AG10803 (cell line): ENCODE measurements around the gene SCYGR4.
"Not testable (repeated sequence)": the region's sequence is repeated elsewhere in the genome, so short reads cannot be mapped to it uniquely, and the experiment has no call there.

Source experiments
- DNase-seq: peaks from one replicate; pipeline ENCODE4 v3.0.0; 2010; ENCODE audit warnings: low read depth
- H3K4me3 ChIP-seq: 2 replicates; pipeline ENCODE4 v1.5.1; 2011; ENCODE audit warnings: mild to moderate bottlenecking, low read length, control low read depth
- CTCF ChIP-seq: conservative IDR thresholded peaks from 2 replicates; pipeline ENCODE4 v1.5.1; 2011; ENCODE audit warnings: mild to moderate bottlenecking, low read length, control low read depth, inconsistent platforms

SCYGR4 gene

GRCh38 chr2:227665189-227665940 lies 48.1 kb downstream of the SCYGR4 start:
- no peak for TF ChIP-seq CTCF
- DNase-seq: no peak
- H3K4me3 ChIP-seq: no peak overlapping the region

GRCh38 chr2:227666631-227667170 lies 49.4 kb downstream of the SCYGR4 start, which contains the start of gene SCYGR5:
Gene SCYGR5 (plus strand): TSS chr2:227666804. CDS start chr2:227666804, 0 bp downstream.
- not testable (repeated sequence) for DNase-seq

More at GRCh38 chr2:227666631-227667170, 49.4 kb downstream of the SCYGR4 start, which contains the start of gene SCYGR5:
- not testable (repeated sequence) for H3K4me3 ChIP-seq
